IMR-90 (cell line): ENCODE results near the gene ZDHHC14. TPM values are rescaled to one million over a fixed set of nuclear protein-coding genes. Genes with fewer than 3 reads are reported as not detected.

Experiments used
- ATAC-seq: fragments of 200-7000 bp; cut with Tn5 transposase; 2 replicates; pipeline ENCODE4 v1.9.1; 2020; ENCODE audit warnings: low read depth, mild to moderate bottlenecking, moderate library complexity
- BruUV-seq: library from RNA; stranded (reverse); fragments of 400-500 nt; replicated peaks from 2 replicates; lab custom pipeline; 2021; lab: Mats Ljungman, UMichigan
- CTCF ChIA-PET: fragments of 300-600 bp; formaldehyde crosslinking; extraction: SDS; loops from one replicate; lab custom pipeline; 2021; ENCODE audit warnings: antibody characterized with exemption; lab: Yijun Ruan, JAX
- POLR2A ChIA-PET: fragments of 300-600 bp; sonication (Branson Sonifier 250); formaldehyde crosslinking; loops from one replicate; lab custom pipeline; 2022; ENCODE audit warnings: antibody characterized with exemption; ENCODE audit not compliant: unreplicated experiment; lab: Charles Lee
- DNase-seq: peaks from one replicate; pipeline ENCODE4 v3.0.0; 2013
- H2AFZ ChIP-seq: replicated peaks from 2 replicates; pipeline ENCODE3; 2013; ENCODE audit warnings: low read length, mild to moderate bottlenecking; ENCODE audit not compliant: poor library complexity
- H2AK5ac ChIP-seq: 2 replicates; pipeline ENCODE4 v1.6.1; 2013; ENCODE audit warnings: low read depth, low read length, inconsistent platforms
- H2AK9ac ChIP-seq: replicated peaks from 2 replicates; pipeline ENCODE3; 2013; ENCODE audit warnings: mild to moderate bottlenecking, low read depth, low read length, moderate library complexity; ENCODE audit not compliant: poor library complexity
- H2BK120ac ChIP-seq: 2 replicates; pipeline ENCODE4 v1.6.1; 2013; ENCODE audit warnings: low read depth, low read length, inconsistent platforms
- H2BK15ac ChIP-seq: 3 replicates; pipeline ENCODE4 v1.6.1; 2013; ENCODE audit warnings: low read depth, low read length, inconsistent platforms
- H2BK20ac ChIP-seq: 2 replicates; pipeline ENCODE4 v1.6.1; 2013; ENCODE audit warnings: low read depth, mild to moderate bottlenecking, inconsistent platforms, low read length, moderate library complexity
- H2BK5ac ChIP-seq: 2 replicates; pipeline ENCODE4 v1.6.1; 2013; ENCODE audit warnings: mild to moderate bottlenecking, low read depth, low read length, inconsistent platforms; ENCODE audit not compliant: poor library complexity, severe bottlenecking
- H3K14ac ChIP-seq: replicated peaks from 2 replicates; pipeline ENCODE4 v1.6.1; 2013; ENCODE audit warnings: low read depth, low read length, inconsistent platforms
- H3K18ac ChIP-seq: 2 replicates; pipeline ENCODE4 v1.6.1; 2013; ENCODE audit warnings: low read depth, low read length, control low read depth
- H3K23ac ChIP-seq: 2 replicates; pipeline ENCODE4 v1.6.1; 2013; ENCODE audit warnings: low read depth, low read length, inconsistent platforms
- H3K27ac ChIP-seq: 2 replicates; pipeline ENCODE4 v1.5.1; 2013; ENCODE audit warnings: mild to moderate bottlenecking, control low read depth, low read length; ENCODE audit not compliant: insufficient read depth
- H3K27me3 ChIP-seq: 2 replicates; pipeline ENCODE4 v1.6.1; 2013; ENCODE audit warnings: low read length; ENCODE audit not compliant: control insufficient read depth, insufficient read depth
- H3K36me3 ChIP-seq: 2 replicates; pipeline ENCODE4 v1.6.1; 2013; ENCODE audit warnings: low read length, mixed read lengths; ENCODE audit not compliant: control insufficient read depth, insufficient read depth
- H3K4ac ChIP-seq: 2 replicates; pipeline ENCODE4 v1.6.1; 2013; ENCODE audit warnings: low read depth, low read length, inconsistent platforms
- H3K4me1 ChIP-seq: 2 replicates; pipeline ENCODE4 v1.6.1; 2013; ENCODE audit warnings: low read length, mixed read lengths; ENCODE audit not compliant: control insufficient read depth, insufficient read depth
- H3K4me2 ChIP-seq: 2 replicates; pipeline ENCODE4 v1.6.1; 2013; ENCODE audit warnings: low read depth, mild to moderate bottlenecking, control low read depth, low read length, moderate library complexity
- H3K4me3 ChIP-seq: 2 replicates; pipeline ENCODE4 v1.5.1; 2013; ENCODE audit warnings: low read depth, mild to moderate bottlenecking, control low read depth, low read length, moderate library complexity; ENCODE audit not compliant: insufficient read depth
- H3K56ac ChIP-seq: 2 replicates; pipeline ENCODE4 v1.6.1; 2013; ENCODE audit warnings: low read length, inconsistent platforms; ENCODE audit not compliant: insufficient read depth; ENCODE audit errors: extremely low read depth
- H3K79me1 ChIP-seq, 2 experiments: 2 replicates each; pipeline ENCODE4 v1.6.1; 2013; ENCODE audit warnings: low read length in 2 of 2, inconsistent platforms in 1 of 2, low read depth in 1 of 2
- H3K9ac ChIP-seq: 2 replicates; pipeline ENCODE4 v1.6.1; 2013; ENCODE audit warnings: low read depth, low read length, control low read depth
- H3K9me1 ChIP-seq: 2 replicates; pipeline ENCODE4 v1.6.1; 2013; ENCODE audit warnings: low read length, inconsistent platforms; ENCODE audit not compliant: insufficient read depth
- H3K9me3 ChIP-seq: 2 replicates; pipeline ENCODE4 v1.6.1; 2013; ENCODE audit warnings: low read length; ENCODE audit not compliant: control insufficient read depth, insufficient read depth
- H4K20me1 ChIP-seq: 2 replicates; pipeline ENCODE4 v1.6.1; 2013; ENCODE audit warnings: low read length, inconsistent platforms; ENCODE audit not compliant: insufficient read depth
- H4K5ac ChIP-seq: 2 replicates; pipeline ENCODE4 v1.6.1; 2013; ENCODE audit warnings: mild to moderate bottlenecking, low read depth, low read length, control low read depth
- H4K8ac ChIP-seq, 2 experiments: 2 replicates each; pipeline ENCODE4 v1.6.1; 2013; ENCODE audit warnings: low read depth in 2 of 2, low read length in 2 of 2, control low read depth in 1 of 2, inconsistent platforms in 1 of 2
- H4K91ac ChIP-seq: 2 replicates; pipeline ENCODE4 v1.6.1; 2013; ENCODE audit warnings: low read depth, low read length, inconsistent platforms; ENCODE audit not compliant: insufficient read depth
- CHD1 ChIP-seq: IDR thresholded peaks from 2 replicates; pipeline ENCODE4 v1.6.1; 2012; ENCODE audit warnings: low read depth, low read length, improper control_type of control experiment
- ELK1 ChIP-seq: fragments of 150-350 bp; IDR thresholded peaks from 2 replicates; pipeline ENCODE4 v1.6.1; 2016; ENCODE audit warnings: low read depth, mild to moderate bottlenecking, low read length, moderate library complexity, borderline replicate concordance
- MAZ ChIP-seq: IDR thresholded peaks from 2 replicates; pipeline ENCODE4 v1.6.1; 2012; ENCODE audit warnings: low read depth, mild to moderate bottlenecking, low read length, improper control_type of control experiment, moderate library complexity, borderline replicate concordance
- MXI1 ChIP-seq: IDR thresholded peaks from 2 replicates; pipeline ENCODE4 v1.6.1; 2012; ENCODE audit warnings: low read depth, mild to moderate bottlenecking, low read length, moderate library complexity, borderline replicate concordance
- POLR2A ChIP-seq: IDR thresholded peaks from 2 replicates; pipeline ENCODE4 v1.6.1; 2012; ENCODE audit warnings: mild to moderate bottlenecking, low read depth, low read length
- RAD21 ChIP-seq: IDR thresholded peaks from 2 replicates; pipeline ENCODE4 v1.6.1; 2012; ENCODE audit warnings: low read length, improper control_type of control experiment
- RFX5 ChIP-seq: IDR thresholded peaks from 2 replicates; pipeline ENCODE4 v1.8.0; 2012; ENCODE audit warnings: low read depth, mild to moderate bottlenecking, low read length, moderate library complexity
- SMC3 ChIP-seq: fragments of 150-350 bp; IDR thresholded peaks from 2 replicates; pipeline ENCODE4 v1.6.1; 2016; ENCODE audit warnings: low read depth, mild to moderate bottlenecking, antibody characterized with exemption, low read length, moderate library complexity
- WGBS, 2 experiments: methylation state at CpG; one replicate each; pipeline versions ENCODE4 v1.1.5 to v1.1.7; 2013; ENCODE audit warnings: missing lambda C conversion rate in 2 of 2; ENCODE audit not compliant: insufficient read length in 1 of 2; ENCODE audit errors: extremely low coverage in 2 of 2; 5-methylcytosine and 5-hydroxymethylcytosine counted together
- dilution Hi-C: fragments of 300-500 bp; cut with HindIII; formaldehyde crosslinking; loops from one replicate; pipeline ENCODE4 v1.14.3; 2018; ENCODE audit warnings: low sequenced_read_pairs; ENCODE audit not compliant: unreplicated experiment
- in situ Hi-C: fragments of 300-500 bp; cut with MboI; formaldehyde crosslinking; loops from 3 replicates; pipeline ENCODE4 v1.14.3; 2019; ENCODE audit warnings: low sequenced_read_pairs, inconsistent platforms, mixed read lengths
- intact Hi-C: fragments of 100-400 bp; cut with micrococcal nuclease; formaldehyde crosslinking; loops from 2 replicates; pipeline ENCODE4 v1.10.0; 2022
- polyA plus RNA-seq, 3 experiments: library from polyadenylated mRNA; depleted of rRNA; stranded (reverse); fragments of >200 nt; gene quantifications; 2 replicates each; pipeline ENCODE4 v1.2.3, GENCODE V29; 2012; ENCODE audit warnings: low replicate concordance in 1 of 3
- total RNA-seq: library from RNA; depleted of rRNA; stranded (reverse); fragments of >200 nt; gene quantifications from 2 replicates; pipeline ENCODE4 v1.2.3, GENCODE V29; 2012

ZDHHC14 gene
- total and polyA plus RNA-seq, 2 of the 4 experiments (the other 2 are of a cell fraction), result 0.90 to 2.0 TPM

GRCh38 chr6:157651731-157652490 lies 270.9 kb downstream of the ZDHHC14 start:
- Histone ChIP-seq H3K9me1 (peaks cover 3% of the 10 kb centered on the region; the same call in 1 of the 2 replicates), H3K4me1 (peaks cover 2% of the 10 kb centered on the region), H4K20me1 (no peaks in the 10 kb centered on the region), H3K4me2 (no peak overlapping the region), H3K79me1 (no peaks in the 10 kb centered on the region), H2BK15ac (no peak overlapping the region), H3K14ac (no peak overlapping the region), H3K9ac (no peak overlapping the region), H3K27me3 (no peaks in the 10 kb centered on the region; the same call in 1 of the 2 replicates), H2AFZ (no peak overlapping the region), H3K4me3 (no peak overlapping the region), H3K9me3 (no peaks in the 10 kb centered on the region), H4K91ac (no peak overlapping the region), H3K27ac (no peak overlapping the region), H2BK120ac (no peak overlapping the region), H4K8ac (no peak overlapping the region), H2BK20ac (no peak overlapping the region), H3K36me3 (no peaks in the 10 kb centered on the region), H2BK5ac (no peak overlapping the region), H3K23ac (no peak overlapping the region), H3K18ac (no peak overlapping the region), H3K56ac (no peak overlapping the region), H4K5ac (no peak overlapping the region), H3K4ac (no peak overlapping the region), H2AK5ac (no peak overlapping the region), H2AK9ac (no peak overlapping the region)
- dilution Hi-C loops (no loop called here), in situ Hi-C loops (no loop called here), intact Hi-C loops (no loop called here)
- POLR2A ChIA-PET, result no interaction called here
- CTCF ChIA-PET, result no interaction called here
- 79% methylated on average over 2 of the region's 13 CpGs; no CpG with 5 or more reads in 1 of the 2 experiments for WGBS, 2 experiments
- no TSS peak for BruUV-seq
- ATAC-seq, result no peak
- TF ChIP-seq RAD21 (no peak), SMC3 (no peak), RFX5 (no peak), MAZ (no peak), CHD1 (no peak), MXI1 (no peak), ELK1 (no peak), POLR2A (no peak)
- DNase-seq, result no peak
